Dedifferentiated amniotic fluid mesenchymal stem cell (primary cell): ENCODE measurements around the gene EYA2.
"Not testable (repeated sequence)": the region's sequence is repeated elsewhere in the genome, so short reads cannot be mapped to it uniquely, and the experiment has no call there.

Source experiments
- DNase-seq: peaks from one replicate; pipeline ENCODE4 v3.0.0-alpha.2; 2016; ENCODE audit errors: extremely low spot score

EYA2 gene

DNA sequence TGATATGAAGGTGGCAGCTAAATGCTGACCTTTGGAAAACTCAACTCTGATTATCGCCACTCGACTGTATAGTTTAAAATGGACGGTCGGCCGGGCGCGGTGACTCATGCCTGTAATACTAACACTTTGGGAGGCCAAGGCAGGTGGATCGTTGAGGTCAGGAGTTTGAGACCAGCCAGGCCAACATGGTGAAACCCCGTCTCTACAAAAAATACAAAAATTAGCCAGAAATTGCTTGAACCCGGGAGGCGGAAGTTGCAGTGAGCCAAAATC lies 310.1 kb downstream of the EYA2 start:
- DNase-seq, result not testable (repeated sequence)

- no peak for DNase-seq
These were observed 311.0 kb downstream of the EYA2 start for GRCh38 chr20:47205577-47206123.

DNA sequence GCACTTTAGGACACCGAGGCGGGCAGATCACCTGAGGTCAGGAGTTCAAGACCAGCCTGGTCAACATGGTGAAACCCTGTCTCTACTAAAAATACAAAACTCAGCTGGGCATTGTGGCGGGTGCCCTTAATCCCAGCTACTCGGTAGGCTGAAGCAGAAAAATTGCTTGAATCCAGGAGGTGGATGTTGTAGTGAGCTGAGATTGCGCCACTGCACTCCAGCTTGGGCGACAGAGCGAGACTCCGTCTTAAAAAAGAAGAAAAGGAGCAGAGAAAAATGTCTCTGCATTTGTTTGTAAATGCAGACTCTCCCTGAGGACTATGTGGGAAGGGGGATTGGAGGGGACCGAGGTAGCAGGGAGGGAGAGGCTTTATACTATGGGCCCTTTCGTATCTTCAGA lies 311.9 kb downstream of the EYA2 start:
- not testable (repeated sequence) for DNase-seq

- DNase-seq, result no peak
These were observed 312.5 kb downstream of the EYA2 start for GRCh38 chr20:47206962-47207641.

- DNase-seq, result no peak
These were observed 314.0 kb downstream of the EYA2 start for GRCh38 chr20:47208534-47209174.

DNA sequence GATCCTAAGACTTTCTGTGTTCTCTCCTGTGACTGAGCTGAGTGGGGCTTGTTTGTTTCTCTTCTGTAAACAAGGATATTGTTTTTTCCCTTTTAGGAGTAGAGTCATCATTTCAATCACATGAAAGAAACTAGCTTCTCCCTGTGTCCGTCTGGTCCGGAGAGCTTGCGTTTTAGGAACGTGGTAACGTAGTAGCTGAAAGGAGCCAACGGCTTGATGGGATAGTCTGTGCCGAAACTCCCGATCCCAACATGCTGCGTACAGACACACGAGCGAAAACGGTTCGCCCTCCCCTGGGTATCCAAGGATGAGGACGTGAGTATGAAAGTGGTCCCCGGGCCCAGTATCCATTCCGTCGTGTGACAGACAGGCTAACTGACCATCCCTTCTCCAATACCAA lies 315.3 kb downstream of the EYA2 start:
- no peak for DNase-seq

DNA sequence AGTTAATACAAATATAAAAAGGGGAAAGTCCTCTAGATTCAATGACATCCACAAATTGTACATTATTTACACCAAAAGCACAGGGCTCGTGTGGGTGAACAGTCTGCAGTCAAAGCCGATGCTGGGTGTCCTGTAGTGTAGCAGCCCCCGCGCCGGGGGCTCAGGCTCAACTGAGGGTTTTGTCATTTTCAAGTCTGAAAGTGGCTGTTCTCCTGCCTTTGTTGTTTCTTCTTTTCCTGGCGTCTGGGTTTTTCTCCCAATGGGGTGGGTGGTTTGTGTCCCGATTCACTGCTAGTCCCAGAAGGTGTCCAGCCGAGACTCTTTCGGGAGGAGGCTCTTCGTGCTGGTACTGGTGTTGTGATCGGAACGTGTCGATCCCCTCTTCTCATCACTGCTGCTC lies 315.8 kb downstream of the EYA2 start:
- no peak for DNase-seq

- no peak for DNase-seq
These were observed 316.4 kb downstream of the EYA2 start for GRCh38 chr20:47211036-47211435.

DNA sequence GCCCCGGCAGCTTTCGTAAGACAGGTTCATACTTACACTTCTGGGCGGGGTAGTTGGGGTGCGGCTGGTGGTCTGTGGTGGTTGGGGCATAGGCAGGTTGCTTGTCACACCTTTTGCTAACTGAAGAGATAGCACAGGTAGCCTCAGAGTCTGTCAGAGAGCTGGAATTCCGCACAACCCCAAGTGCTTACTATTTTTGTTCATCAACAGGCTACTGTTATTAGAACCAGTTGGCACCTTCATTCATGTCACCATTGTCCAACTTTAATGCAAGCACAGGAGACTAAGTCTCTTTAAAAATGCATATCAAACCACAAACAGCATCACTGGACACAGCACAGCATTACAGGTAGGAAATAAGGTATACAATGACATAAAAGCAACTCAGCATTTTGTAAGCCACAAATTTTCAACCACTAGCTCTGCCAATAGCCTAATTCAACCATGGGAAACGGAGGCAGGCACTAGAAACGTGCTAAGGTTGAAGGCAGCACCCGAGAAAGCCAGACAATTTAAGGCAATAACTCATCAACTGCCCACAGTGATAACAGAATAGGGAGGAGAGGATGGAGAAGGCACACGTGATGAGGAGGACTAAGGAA lies 318.1 kb downstream of the EYA2 start:
- DNase-seq, result no peak

- DNase-seq, result no peak
These were observed 319.3 kb downstream of the EYA2 start for GRCh38 chr20:47213966-47214365.

DNA sequence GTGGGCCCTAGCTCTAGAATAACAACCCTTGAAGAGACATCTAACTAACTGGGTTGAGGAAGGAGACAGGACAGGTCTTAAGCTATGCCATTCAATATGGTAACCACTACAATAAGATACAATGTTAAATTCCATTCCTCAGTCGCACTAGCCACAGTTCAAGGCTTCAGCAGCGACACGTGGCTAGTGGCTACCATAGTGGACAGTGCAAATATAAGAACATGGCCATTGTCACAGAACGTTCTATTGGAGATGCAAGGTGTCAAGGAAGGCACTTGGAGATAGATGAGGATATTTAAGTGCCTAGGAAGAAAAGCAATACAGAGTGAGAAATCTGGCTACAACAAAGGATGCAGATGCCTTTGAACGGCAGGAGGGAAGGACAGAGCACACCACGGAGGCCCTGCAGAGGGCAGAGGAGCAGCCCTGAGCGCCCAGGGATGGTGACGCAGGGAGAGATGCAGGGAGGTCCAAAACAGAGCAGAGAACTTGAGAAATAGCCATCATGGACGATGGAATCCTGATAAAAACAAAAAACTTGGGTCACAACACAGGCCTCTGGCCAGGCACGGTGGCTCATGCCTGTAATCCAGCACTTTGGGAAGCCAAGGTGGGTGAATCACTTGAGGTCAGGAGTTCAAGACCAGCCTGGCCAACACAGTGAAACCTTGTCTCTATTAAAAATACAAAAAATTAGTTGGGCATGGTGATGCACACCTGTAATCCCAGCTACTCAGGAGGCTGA lies 321.2 kb downstream of the EYA2 start:
- no peak for DNase-seq

DNA sequence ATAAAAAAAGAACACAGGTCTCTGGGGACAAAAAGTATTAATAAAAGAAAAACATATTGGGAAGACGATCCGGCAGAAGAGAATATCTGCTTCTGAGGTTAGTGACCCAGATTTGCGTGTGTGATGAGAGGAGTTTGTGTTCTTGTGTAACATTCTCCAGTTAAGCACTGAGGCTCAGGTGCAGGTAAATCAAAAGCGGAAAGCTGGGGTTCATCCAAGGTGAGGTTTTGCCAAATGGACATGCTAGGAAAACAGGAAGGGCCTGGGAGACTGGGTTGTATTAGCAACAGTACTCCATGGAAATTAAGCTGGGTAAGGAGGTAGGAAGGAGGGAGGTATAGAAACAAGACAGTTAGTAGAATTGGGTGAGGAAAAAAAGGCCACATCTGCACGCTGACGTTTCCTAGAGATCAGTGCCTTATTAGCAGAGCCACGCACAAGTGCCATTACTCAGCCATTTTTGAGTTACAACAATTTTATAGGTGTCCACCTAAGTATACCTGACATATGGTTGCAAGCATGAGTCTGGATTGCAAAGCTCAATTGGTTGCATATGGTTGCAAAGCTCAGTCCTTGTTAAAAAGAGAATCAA lies 322.3 kb downstream of the EYA2 start:
- DNase-seq, result no peak

- no peak for DNase-seq
These were observed 323.1 kb downstream of the EYA2 start for GRCh38 chr20:47217482-47218446.

DNA sequence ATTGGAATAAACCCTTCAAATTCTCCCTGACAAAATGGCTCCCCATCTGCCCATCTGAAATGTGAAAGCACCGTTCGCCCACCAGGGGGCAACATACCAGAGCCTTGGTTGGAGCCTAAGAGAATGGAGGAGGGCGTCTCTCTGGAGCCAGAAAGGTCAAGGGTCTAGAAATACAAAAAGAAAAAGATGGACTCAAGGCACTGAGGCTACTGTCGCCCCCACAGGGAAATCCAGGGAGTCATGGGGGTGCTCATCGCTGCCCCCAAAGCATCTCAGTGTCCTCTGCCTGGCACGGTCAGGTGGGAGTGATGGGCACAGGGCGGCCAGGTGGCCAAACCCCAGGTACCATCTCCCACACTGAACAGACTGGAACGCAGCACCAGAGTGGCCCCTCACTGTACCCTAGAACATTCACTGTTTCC lies 325.5 kb downstream of the EYA2 start:
- no peak for DNase-seq

DNA sequence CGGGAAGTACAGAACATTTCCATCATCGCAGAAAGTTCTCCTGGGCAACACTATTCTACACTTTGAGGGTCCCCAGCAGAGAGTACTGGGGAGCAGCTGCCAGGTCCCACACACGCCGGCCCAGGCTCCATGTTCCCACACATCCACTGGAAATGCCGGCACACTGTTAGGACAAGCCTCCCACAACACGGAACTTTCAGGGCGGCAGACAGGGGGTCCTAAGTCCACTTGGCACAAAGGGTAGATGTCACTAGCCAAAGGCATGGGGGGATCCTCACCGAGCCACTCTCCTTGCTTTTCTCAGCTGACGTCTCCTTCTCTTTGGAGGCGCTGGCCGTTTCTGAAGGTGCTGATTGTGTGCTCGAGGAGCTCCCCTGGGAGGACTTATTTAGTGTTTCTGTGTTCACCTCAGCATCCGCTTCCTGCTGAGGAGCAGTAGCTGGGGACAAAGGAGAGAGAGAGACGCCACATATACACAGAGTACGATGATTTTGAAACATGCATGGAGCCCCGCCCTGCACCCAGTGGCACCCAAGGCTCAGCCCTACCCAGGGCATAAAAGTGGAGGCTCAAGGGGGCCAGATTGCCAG lies 326.5 kb downstream of the EYA2 start:
- no peak for DNase-seq

- no peak for DNase-seq
These were observed 328.0 kb downstream of the EYA2 start for GRCh38 chr20:47222468-47223119.

DNA sequence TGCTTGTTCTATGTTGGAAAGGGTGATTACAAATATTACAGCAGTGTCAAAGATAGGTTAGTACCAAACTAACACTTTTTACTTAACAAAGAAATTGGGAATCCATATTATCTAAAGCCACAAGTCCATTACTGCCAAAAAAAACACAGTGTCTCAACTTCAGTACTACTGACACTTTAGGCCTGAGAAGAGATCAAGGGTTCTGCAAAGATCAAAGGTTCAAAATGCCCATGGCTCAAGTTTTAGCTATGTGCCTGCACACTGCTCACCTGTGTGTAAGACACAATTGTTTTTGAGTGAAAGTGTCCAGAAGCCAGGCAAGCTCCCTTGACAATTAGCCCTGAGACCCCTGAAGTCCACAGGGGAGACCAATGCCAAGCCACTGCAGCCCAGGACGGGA lies 329.3 kb downstream of the EYA2 start:
- DNase-seq, result no peak

GRCh38 chr20:47224300-47224791 lies 329.7 kb downstream of the EYA2 start:
- no peak for DNase-seq

DNA sequence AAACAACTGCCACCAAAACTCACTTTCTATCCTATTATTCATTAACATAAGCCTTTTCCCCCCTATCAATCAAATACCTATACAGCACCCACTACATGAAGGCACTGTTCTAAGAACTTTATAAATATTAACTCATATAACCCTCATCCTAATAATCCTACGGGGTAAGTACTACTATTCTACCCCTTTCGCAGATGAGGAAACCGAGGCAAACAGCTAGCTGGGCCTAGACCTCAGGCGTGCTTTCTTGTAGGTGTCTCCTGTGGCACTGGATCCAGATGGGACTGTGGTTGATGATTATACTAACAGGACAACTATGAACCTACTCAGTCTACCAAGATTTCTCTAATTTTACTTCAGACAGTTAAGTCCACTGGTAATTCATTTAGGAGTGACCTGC lies 330.2 kb downstream of the EYA2 start:
- no peak for DNase-seq

GRCh38 chr20:47225458-47225857 lies 330.8 kb downstream of the EYA2 start:
- no peak for DNase-seq
